BE2C (cell line): ENCODE results near the gene VPS37D.
"Not testable (repeated sequence)": the region's sequence is repeated elsewhere in the genome, so short reads cannot be mapped to it uniquely, and the experiment has no call there.

Source experiments
- DNase-seq: peaks from one replicate; pipeline ENCODE4 v3.0.0-alpha.2; 2020
- H3K27me3 ChIP-seq: fragments of 250-450 bp; sonication (Bioruptor Pico); 2 replicates; pipeline ENCODE4 v1.5.1; 2020; ENCODE audit warnings: mild to moderate bottlenecking
- H3K36me3 ChIP-seq: fragments of 250-450 bp; sonication (Bioruptor Pico); 2 replicates; pipeline ENCODE4 v1.5.1; 2020; ENCODE audit warnings: mild to moderate bottlenecking
- H3K4me1 ChIP-seq: fragments of 250-450 bp; sonication (Bioruptor Pico); 2 replicates; pipeline ENCODE4 v1.5.1; 2020
- H3K4me3 ChIP-seq: 2 replicates; pipeline ENCODE4 v1.5.1; 2011; ENCODE audit warnings: low read depth, low read length
- H3K9me3 ChIP-seq: fragments of 250-450 bp; sonication (Bioruptor Pico); 2 replicates; pipeline ENCODE4 v1.5.1; 2020
- TF ChIP-seq, protein P1 (sequence below): IDR thresholded peaks from 2 replicates; pipeline ENCODE4 v1.5.1; 2012; ENCODE audit warnings: mild to moderate bottlenecking, low read depth, low read length

The VPS37D gene

DNA sequence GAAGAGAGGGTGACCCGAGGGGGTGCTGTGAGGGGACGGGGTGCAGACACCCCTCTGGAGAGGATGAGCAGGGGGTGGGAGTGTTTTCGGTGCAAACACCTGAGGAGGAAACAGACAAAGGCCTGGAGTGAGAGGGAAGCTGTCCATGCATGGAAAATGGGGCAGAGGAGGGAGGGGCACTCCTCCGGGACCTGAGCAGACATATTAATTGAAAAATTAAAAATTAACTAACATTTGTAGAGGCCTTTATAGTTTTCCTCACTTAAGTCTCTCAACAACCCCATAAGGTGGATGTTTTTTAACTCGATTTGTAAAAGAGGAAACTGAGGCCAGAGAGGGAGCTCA, 1.2 kb downstream of the VPS37D start:
- Histone ChIP-seq H3K27me3 (0 out of 2 replicates have a peak, but pooled peaks cover 3% of the 10 kb centered on the region), H3K4me3 (no peak overlapping the region), H3K4me1 (no peaks in the 10 kb centered on the region), H3K36me3 (no peaks in the 10 kb centered on the region), H3K9me3 (no peaks in the 10 kb centered on the region)
- TF ChIP-seq, protein P1, sequence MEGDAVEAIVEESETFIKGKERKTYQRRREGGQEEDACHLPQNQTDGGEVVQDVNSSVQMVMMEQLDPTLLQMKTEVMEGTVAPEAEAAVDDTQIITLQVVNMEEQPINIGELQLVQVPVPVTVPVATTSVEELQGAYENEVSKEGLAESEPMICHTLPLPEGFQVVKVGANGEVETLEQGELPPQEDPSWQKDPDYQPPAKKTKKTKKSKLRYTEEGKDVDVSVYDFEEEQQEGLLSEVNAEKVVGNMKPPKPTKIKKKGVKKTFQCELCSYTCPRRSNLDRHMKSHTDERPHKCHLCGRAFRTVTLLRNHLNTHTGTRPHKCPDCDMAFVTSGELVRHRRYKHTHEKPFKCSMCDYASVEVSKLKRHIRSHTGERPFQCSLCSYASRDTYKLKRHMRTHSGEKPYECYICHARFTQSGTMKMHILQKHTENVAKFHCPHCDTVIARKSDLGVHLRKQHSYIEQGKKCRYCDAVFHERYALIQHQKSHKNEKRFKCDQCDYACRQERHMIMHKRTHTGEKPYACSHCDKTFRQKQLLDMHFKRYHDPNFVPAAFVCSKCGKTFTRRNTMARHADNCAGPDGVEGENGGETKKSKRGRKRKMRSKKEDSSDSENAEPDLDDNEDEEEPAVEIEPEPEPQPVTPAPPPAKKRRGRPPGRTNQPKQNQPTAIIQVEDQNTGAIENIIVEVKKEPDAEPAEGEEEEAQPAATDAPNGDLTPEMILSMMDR = no peak
- DNase-seq = no peak

- Histone ChIP-seq H3K9me3 (no peaks in the 10 kb centered on the region), H3K27me3 (0 out of 2 replicates have a peak, but pooled peaks cover 3% of the 10 kb centered on the region), H3K4me1 (no peaks in the 10 kb centered on the region), H3K4me3 (no peak overlapping the region), H3K36me3 (no peaks in the 10 kb centered on the region)
- TF ChIP-seq, protein P1 = no peak
- DNase-seq = no peak
Measured at GRCh38 chr7:73669288-73669701, 1.7 kb downstream of the VPS37D start.

DNA sequence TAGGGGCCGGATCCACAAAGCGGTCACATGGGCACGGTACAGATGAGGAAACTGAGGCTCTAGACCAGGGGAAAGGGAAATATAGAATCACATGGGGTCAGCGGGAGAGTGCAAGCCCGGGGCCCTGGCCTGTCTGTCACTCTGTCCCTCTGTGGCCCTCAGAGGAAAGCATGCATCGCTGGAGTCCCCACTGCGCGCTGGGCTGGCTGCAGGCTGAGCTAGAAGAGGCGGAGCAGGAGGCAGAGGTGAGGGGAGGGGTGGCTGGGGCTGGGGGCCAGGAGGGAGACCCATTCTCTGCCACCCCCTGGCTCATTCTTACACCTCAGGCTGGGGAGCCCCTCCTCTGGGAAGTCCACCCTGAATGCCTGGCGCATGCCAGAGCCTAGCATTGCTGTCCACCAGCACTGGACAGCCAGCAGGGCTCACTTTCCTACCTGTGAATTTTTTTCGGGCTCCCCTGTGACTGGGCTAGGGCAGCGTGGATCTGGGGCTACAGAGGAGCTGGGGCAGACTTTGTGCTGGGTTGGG, 2.3 kb downstream of the VPS37D start:
- Histone ChIP-seq H3K4me3 (no peak overlapping the region), H3K27me3 (0 out of 2 replicates have a peak, but pooled peaks cover 3% of the 10 kb centered on the region), H3K9me3 (no peaks in the 10 kb centered on the region), H3K36me3 (no peaks in the 10 kb centered on the region), H3K4me1 (no peaks in the 10 kb centered on the region)
- no peak for DNase-seq
- TF ChIP-seq, protein P1 = no peak

DNA sequence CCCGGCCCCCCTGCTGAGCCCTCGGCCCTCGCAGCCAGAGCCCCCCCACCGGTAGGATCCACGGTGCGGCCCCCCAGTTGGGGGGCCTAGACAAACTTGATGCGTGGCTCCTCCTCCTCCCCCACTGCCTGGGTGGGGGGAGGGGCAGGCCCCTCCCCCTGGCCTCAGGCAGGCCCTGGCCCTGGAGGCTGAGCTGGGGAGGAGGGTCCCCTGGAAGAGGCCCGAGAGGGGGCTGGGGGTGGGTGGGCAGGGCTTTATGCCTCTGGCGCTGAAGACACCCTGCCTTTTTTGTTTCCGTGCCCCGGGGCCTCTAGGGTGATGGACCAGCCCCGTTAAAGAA, 3.7 kb downstream of the VPS37D start:
- 0 out of 2 replicates have a peak, but pooled peaks cover 3% of the 10 kb centered on the region for H3K27me3 ChIP-seq
- H3K36me3 ChIP-seq = no peaks in the 10 kb centered on the region
- no peaks in the 10 kb centered on the region for H3K4me1 ChIP-seq
- TF ChIP-seq, protein P1 = no peak
- DNase-seq = no peak
- no peak overlapping the region for H3K4me3 ChIP-seq
- H3K9me3 ChIP-seq = no peaks in the 10 kb centered on the region

DNA sequence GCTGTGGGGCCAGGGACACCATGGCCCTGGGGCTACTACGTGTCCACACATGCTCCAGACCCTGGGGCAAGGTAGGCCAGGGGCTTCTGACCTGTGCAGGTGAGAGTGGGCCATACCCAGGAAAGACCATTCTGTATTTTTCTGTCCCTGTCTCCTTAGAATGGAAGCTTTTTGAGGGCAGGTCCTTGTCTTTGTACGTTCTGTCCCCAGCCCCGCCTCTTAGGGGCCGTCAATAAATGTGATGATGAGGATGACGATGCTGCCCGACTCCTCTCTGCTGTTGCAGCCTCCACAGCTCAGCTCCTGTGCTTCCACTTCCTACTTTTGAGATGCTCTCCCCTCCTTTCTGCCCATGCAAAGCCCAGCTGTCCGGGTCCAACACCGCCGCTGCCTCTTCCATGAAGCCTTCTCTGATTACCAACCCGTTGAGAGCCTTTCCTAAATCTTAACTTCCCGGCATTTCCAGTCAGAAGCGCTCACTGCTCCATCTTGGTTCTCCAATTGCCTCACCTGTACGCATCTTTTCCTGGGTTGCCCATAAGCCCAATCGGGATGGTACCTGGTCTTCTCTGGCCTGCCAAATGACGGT, 4.3 kb downstream of the VPS37D start:
- no peak for DNase-seq
- TF ChIP-seq, protein P1 = no peak
- no peak overlapping the region for H3K4me3 ChIP-seq
- 0 out of 2 replicates have a peak, but pooled peaks cover 3% of the 10 kb centered on the region for H3K27me3 ChIP-seq
- no peaks in the 10 kb centered on the region for H3K9me3 ChIP-seq
- H3K36me3 ChIP-seq = no peaks in the 10 kb centered on the region
- no peaks in the 10 kb centered on the region for H3K4me1 ChIP-seq

- Histone ChIP-seq H3K4me1 (no peaks in the 10 kb centered on the region), H3K36me3 (peaks cover 12% of the 10 kb centered on the region), H3K9me3 (no peaks in the 10 kb centered on the region), H3K4me3 (no peak overlapping the region), H3K27me3 (no peaks in the 10 kb centered on the region)
- no peak for DNase-seq
- TF ChIP-seq, protein P1 = no peak
Measured at GRCh38 chr7:73674468-73675124, 7.0 kb downstream of the VPS37D start.

DNA sequence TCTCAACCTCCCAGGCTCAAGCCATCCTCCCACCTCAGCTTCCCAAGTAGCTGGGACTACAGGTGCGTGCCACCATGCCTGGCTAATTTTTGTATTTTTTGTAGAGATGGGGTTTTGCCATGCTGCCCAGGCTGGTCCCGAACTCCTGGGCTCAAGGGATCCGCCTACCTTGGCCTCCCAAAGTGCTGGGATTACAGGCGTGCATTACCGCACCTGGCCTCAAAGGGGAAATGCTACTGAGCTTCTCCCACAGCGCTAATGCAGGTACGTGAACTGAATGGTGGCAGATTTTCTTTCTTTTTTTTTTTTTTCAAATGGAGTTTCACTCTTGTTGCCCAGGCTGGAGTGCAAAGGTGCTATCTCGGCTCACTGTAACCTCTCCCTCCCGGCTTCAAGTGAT, 8.4 kb downstream of the VPS37D start:
- peaks cover 12% of the 10 kb centered on the region for H3K36me3 ChIP-seq
- H3K9me3 ChIP-seq, H3K4me3 ChIP-seq, H3K27me3 ChIP-seq, H3K4me1 ChIP-seq, DNase-seq: not testable (repeated sequence)
